ENCODE data around the gene CCT6B. TPM values are rescaled to one million over a fixed set of nuclear protein-coding genes. Genes with fewer than 3 reads are reported as not detected.
A peak's percentile ranks its signal among the peaks of the same experiment; 100 is the strongest.

Gene CCT6B
- total and polyA plus RNA-seq, 9 donors, result 1.7 to 5.8 (median 3.8) TPM

DNA sequence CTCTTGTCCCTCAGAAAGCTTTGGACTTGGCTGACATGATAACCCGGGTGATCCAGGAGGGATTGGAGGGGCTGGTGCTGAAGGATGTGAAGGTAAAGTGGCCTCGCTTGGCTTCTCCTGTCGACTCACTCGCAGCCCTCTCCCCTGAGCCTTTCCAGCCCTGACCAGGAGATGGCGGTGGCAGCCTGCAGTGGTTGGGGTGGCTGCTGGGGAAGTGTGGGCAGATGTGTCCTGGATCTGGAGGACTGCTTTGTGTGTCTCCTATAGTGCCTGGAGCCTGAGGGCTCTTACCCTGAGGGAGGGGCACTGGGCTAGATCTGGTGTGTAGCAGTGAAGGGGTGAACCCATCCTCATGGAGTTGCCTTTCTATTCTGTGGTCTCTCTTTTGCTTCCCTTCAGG lies 36.9 kb upstream of the CCT6B start:
- Histone ChIP-seq H3K9me3 (no peaks in the 10 kb centered on the region), H3K4me3 (no peak overlapping the region), H3K27me3 (no peaks in the 10 kb centered on the region), H3K36me3 (no peaks in the 10 kb centered on the region), H3K4me1 (ENCODE audit: insufficient read depth) (peaks cover 6% of the 10 kb centered on the region), H3K27ac (peak overlapping the region in 1 of 2 donors; percentile 61)
- no peak for TF ChIP-seq EP300 (IDR thresholded peaks at IDR 0.05)
- 73 to 79% (median 74%) methylated on average over 5 of the region's 5 CpGs for WGBS, 3 donors
- intact Hi-C loops (cut with DNase I), result loop anchor here in 1 of 4 donors (10.0 kb wide), 1 partner anchor 87 kb away; no protein-coding TSS in a partner anchor
- DNase-seq, result no peak

DNA sequence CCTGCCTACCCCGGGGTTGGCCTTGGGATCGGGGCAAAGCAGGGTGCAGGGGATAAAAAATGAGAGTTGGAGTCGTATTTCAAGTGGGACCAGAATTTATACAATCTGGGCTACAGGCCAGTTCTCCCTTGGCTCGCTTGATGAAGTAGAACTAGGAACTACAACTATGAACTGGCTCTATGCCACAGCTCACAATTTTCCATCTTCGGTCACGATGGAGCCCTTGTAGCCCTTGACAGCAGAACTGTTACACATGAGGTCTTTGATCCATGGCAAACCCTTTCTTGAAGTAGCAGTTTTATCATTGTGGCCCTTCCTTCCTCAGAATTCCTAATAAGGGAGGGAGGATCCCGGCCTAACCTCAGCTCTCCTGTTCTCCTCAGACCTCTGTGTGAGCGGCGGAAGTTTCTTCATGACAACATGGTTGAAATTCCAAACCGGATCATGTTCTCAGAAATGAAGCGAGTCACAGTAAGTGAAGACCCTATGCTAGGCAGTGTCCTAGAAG lies 36.1 kb upstream of the CCT6B start:
- no peaks in the 10 kb centered on the region for H3K36me3 ChIP-seq
- no peak for TF ChIP-seq EP300 (IDR thresholded peaks at IDR 0.05)
- 16 to 28% (median 23%) methylated on average over 11 of the region's 11 CpGs for WGBS, 3 donors
- intact Hi-C loops (cut with DNase I), result loop anchor here in 1 of 4 donors (10.0 kb wide), 1 partner anchor 87 kb away; no protein-coding TSS in a partner anchor
- peak; percentile 51 to 80 (median 70) for DNase-seq
- peak overlapping the region in 1 of 2 donors; percentile 61 for H3K27ac ChIP-seq
- no peaks in the 10 kb centered on the region for H3K9me3 ChIP-seq
- H3K4me3 ChIP-seq, result no peak overlapping the region
- no peaks in the 10 kb centered on the region for H3K27me3 ChIP-seq
- peaks cover 6% of the 10 kb centered on the region for H3K4me1 ChIP-seq (ENCODE audit: insufficient read depth)

DNA sequence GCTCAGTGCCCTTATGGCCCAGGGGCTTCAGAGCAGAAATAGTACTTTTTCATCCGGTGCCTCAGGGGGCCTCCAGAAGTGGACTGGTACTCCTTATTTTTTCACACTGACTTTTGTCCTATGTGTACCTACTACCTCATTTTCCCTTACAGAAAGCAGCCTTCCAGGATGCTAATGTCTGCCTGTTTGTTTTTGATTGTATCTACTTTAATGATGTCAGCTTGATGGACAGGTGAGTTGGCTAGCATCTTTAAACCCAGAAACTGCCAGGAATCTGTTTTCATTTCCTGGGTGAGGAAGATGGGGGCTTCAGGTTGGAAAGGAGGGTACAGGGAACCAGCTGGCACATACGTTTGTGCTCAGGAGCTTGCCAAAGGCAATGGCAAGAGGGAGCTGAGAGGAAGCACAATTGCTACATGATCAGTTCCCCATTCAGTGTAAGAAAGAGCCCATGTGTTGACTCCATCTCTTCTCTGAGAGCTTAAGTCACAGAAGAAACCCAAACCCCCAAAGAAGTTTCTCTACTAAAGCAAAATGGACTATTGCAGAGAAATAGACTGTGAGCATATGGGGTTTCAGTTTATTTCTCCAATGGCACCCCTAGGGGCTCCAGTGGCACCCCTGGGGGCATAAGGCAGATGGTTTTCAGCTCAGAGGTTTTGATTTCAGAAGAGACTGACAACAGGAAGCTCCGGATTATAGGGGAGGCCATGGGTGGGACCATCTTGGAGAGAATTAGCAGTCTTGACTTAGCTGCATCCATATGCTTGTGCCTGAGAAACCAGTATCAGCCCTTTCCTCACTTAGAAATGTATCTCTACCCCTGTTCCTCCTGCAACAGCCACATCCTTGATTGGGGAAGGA lies 35.4 kb upstream of the CCT6B start:
- no peak for TF ChIP-seq POLR2A (IDR thresholded peaks at IDR 0.05)
- TF ChIP-seq, protein P1, sequence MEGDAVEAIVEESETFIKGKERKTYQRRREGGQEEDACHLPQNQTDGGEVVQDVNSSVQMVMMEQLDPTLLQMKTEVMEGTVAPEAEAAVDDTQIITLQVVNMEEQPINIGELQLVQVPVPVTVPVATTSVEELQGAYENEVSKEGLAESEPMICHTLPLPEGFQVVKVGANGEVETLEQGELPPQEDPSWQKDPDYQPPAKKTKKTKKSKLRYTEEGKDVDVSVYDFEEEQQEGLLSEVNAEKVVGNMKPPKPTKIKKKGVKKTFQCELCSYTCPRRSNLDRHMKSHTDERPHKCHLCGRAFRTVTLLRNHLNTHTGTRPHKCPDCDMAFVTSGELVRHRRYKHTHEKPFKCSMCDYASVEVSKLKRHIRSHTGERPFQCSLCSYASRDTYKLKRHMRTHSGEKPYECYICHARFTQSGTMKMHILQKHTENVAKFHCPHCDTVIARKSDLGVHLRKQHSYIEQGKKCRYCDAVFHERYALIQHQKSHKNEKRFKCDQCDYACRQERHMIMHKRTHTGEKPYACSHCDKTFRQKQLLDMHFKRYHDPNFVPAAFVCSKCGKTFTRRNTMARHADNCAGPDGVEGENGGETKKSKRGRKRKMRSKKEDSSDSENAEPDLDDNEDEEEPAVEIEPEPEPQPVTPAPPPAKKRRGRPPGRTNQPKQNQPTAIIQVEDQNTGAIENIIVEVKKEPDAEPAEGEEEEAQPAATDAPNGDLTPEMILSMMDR (IDR thresholded peaks at IDR 0.05), result no peak
- peaks cover 6% of the 10 kb centered on the region for H3K4me1 ChIP-seq (ENCODE audit: insufficient read depth)
- H3K27me3 ChIP-seq, result no peaks in the 10 kb centered on the region
- no peak for DNase-seq
- intact Hi-C loops (cut with DNase I), result loop anchor here in 1 of 4 donors (10.0 kb wide), 1 partner anchor 88 kb away; no protein-coding TSS in a partner anchor
- H3K4me3 ChIP-seq, result no peak overlapping the region
- WGBS, 3 donors, result 73 to 87% (median 78%) methylated on average over 3 of the region's 3 CpGs
- no peaks in the 10 kb centered on the region for H3K9me3 ChIP-seq
- H3K36me3 ChIP-seq, result no peaks in the 10 kb centered on the region
- H3K27ac ChIP-seq, result peak overlapping the region in 1 of 2 donors; percentile 61

DNA sequence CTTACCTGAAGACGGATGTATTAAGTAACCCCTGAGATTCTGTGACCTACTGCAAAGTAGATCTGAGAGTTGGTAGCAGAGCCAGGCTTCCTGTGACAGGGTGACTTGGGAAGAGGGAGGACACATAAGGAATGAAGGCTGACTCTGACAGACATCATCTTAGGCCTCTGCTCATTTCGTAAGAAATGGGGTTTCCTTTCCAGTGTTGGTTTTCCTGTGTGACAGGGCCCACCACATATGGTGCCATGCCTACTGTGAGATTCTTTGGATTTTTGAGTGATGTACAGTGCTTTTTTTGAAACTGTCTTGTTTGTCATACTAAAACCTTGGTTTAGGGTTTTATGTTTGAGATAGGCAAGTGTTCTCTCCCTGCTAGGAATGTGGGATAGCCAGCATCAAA lies 31.8 kb upstream of the CCT6B start:
- Histone ChIP-seq H3K4me3 (no peak overlapping the region), H3K27me3 (no peaks in the 10 kb centered on the region), H3K27ac (no peak overlapping the region), H3K4me1 (ENCODE audit: insufficient read depth) (peaks cover 6% of the 10 kb centered on the region), H3K36me3 (no peaks in the 10 kb centered on the region), H3K9me3 (no peaks in the 10 kb centered on the region)
- TF ChIP-seq EP300 (IDR thresholded peaks at IDR 0.05) (no peak), POLR2A (IDR thresholded peaks at IDR 0.05) (no peak)
- TF ChIP-seq, protein P1 (IDR thresholded peaks at IDR 0.05), result no peak
- intact Hi-C loops (cut with DNase I), result loop anchor here in 1 of 4 donors (10.0 kb wide), 1 partner anchor 92 kb away; no protein-coding TSS in a partner anchor
- DNase-seq, result no peak
- WGBS, 3 donors, result 59 to 79% (median 74%) methylated on average over 2 of the region's 2 CpGs

DNA sequence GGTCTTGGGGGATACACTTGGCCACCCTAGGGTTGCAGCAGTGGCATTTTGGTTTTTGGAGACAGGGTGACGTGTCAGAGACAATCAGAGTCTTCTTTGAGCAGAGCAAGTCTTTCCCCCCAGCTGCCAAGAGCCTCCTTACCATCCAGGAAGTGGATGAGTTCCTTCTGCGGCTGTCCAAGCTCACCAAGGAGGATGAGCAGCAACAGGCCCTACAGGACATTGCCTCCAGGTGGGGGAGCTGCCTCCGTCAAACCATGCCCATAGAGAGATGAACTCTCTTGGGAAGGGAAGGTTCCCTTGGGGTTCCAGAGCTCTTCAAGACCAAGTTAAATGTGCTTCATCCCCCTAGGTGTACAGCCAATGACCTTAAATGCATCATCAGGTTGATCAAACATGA lies 30.3 kb upstream of the CCT6B start:
- Histone ChIP-seq H3K4me3 (no peak overlapping the region), H3K27me3 (no peaks in the 10 kb centered on the region), H3K4me1 (ENCODE audit: insufficient read depth) (no peaks in the 10 kb centered on the region), H3K27ac (no peak overlapping the region), H3K9me3 (no peaks in the 10 kb centered on the region), H3K36me3 (no peaks in the 10 kb centered on the region)
- TF ChIP-seq, protein P1 (IDR thresholded peaks at IDR 0.05), result no peak
- no peak for TF ChIP-seq EP300 (IDR thresholded peaks at IDR 0.05)
- no peak for TF ChIP-seq POLR2A (IDR thresholded peaks at IDR 0.05)
- 87 to 98% (median 90%) methylated on average over 3 of the region's 3 CpGs for WGBS, 3 donors
- DNase-seq, result no peak
- intact Hi-C loops (cut with DNase I), result loop anchor here in 1 of 4 donors (10.0 kb wide), 1 partner anchor 93 kb away; no protein-coding TSS in a partner anchor
